A673 (cell line): Measurements from ENCODE around the gene MBTPS1. TPM values are rescaled to one million over a fixed set of nuclear protein-coding genes. Genes with fewer than 3 reads are reported as not detected.

Source experiments
- BruUV-seq: library from RNA; stranded (reverse); fragments of 400-500 nt; replicated peaks from 2 replicates; lab custom pipeline; 2021; lab: Mats Ljungman, UMichigan
- CTCF ChIA-PET: fragments of 300-600 bp; sonication (Branson Sonifier 250); formaldehyde crosslinking; loops from one replicate; lab custom pipeline; 2022; ENCODE audit warnings: antibody characterized with exemption; lab: Charles Lee
- POLR2A ChIA-PET: fragments of 300-600 bp; sonication (Branson Sonifier 250); formaldehyde crosslinking; loops from one replicate; lab custom pipeline; 2022; ENCODE audit warnings: antibody characterized with exemption; ENCODE audit not compliant: low non-redundant PET; lab: Charles Lee
- DNase-seq: peaks from one replicate; pipeline ENCODE4 v3.0.0-alpha.2; 2015; ENCODE audit warnings: low spot score
- H3K27ac ChIP-seq: fragments of 200-600 bp; sonication (generic); 2 replicates; pipeline ENCODE4 v1.5.1; 2016; ENCODE audit warnings: mixed run types, low read depth, mild to moderate bottlenecking, mixed read lengths, antibody characterized with exemption, low read length; ENCODE audit not compliant: poor library complexity, severe bottlenecking
- H3K27me3 ChIP-seq: fragments of 200-600 bp; sonication (generic); replicated peaks from 2 replicates; pipeline ENCODE4 v1.6.1; 2017; ENCODE audit warnings: mixed run types, low read depth, mild to moderate bottlenecking, mixed read lengths, antibody characterized with exemption, low read length; ENCODE audit not compliant: insufficient read depth, poor library complexity
- H3K36me3 ChIP-seq: fragments of 200-600 bp; sonication (generic); 2 replicates; pipeline ENCODE4 v1.6.1; 2016; ENCODE audit warnings: mixed run types, mild to moderate bottlenecking, mixed read lengths, antibody characterized with exemption, low read length; ENCODE audit not compliant: insufficient read depth, poor library complexity, severe bottlenecking
- H3K4me1 ChIP-seq: fragments of 200-600 bp; sonication (generic); 2 replicates; pipeline ENCODE4 v1.6.1; 2017; ENCODE audit warnings: mixed run types, mild to moderate bottlenecking, mixed read lengths, antibody characterized with exemption, low read length; ENCODE audit not compliant: insufficient read depth, poor library complexity, severe bottlenecking
- H3K4me3 ChIP-seq: fragments of 200-600 bp; sonication (generic); 2 replicates; pipeline ENCODE4 v1.5.1; 2016; ENCODE audit warnings: low read depth, mixed run types, mild to moderate bottlenecking, mixed read lengths, low read length; ENCODE audit not compliant: poor library complexity, severe bottlenecking
- H3K9me3 ChIP-seq: fragments of 200-600 bp; sonication (generic); 2 replicates; pipeline ENCODE4 v1.6.1; 2016; ENCODE audit warnings: mixed run types, low read depth, mild to moderate bottlenecking, mixed read lengths, antibody characterized with exemption, low read length; ENCODE audit not compliant: poor library complexity, severe bottlenecking
- EZH2 ChIP-seq: fragments of 200-600 bp; sonication (generic); IDR thresholded peaks from 2 replicates; pipeline ENCODE4 v1.6.1; 2017; ENCODE audit warnings: borderline replicate concordance, low read depth, mild to moderate bottlenecking, mixed read lengths, antibody characterized with exemption, low read length; ENCODE audit not compliant: poor library complexity, severe bottlenecking
- intact Hi-C: fragments of 100-400 bp; cut with micrococcal nuclease; formaldehyde crosslinking; loops from one replicate; pipeline ENCODE4 v1.10.0; 2022; ENCODE audit not compliant: unreplicated experiment
- total RNA-seq: library from RNA; stranded (reverse); gene quantifications from 2 replicates; pipeline ENCODE4 v1.2.3, GENCODE V29; 2021
- TF ChIP-seq, protein P1 (sequence below): fragments of 300-800, 200-600 bp; sonication (generic); conservative IDR thresholded peaks from 2 replicates; pipeline ENCODE4 v1.5.1; 2017; ENCODE audit warnings: low read depth, mild to moderate bottlenecking, antibody characterized with exemption, low read length, moderate library complexity, mixed read lengths

MBTPS1 gene
- total RNA-seq, 1 experiment from 2014 or later: 82.0 TPM

DNA sequence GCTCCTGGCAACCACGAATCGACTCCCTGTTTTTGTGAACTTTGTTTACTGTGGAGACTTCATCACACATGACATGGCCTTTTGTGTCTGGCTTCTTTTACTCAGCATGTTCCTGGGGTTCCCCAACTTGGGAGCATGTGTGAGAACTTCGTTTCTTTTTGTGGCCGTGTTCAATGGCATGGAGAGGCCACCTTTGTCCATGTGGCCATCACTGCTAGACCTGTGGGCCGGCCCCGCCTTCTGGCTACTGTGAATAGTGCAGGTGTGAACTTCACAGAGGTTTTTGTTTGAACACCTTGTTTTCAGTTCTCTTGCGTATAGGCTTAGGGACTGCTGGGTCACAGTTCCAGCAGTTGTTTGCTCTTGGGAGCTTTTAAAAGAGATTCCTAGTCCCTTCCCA is 68.5 kb downstream of the MBTPS1 start:
- intact Hi-C loops: no loop called here
- Histone ChIP-seq H3K9me3 (no peaks in the 10 kb centered on the region), H3K27ac (no peak overlapping the region), H3K4me1 (no peaks in the 10 kb centered on the region), H3K27me3 (no peaks in the 10 kb centered on the region), H3K36me3 (peaks cover 2% of the 10 kb centered on the region), H3K4me3 (no peak overlapping the region)
- no peak for TF ChIP-seq EZH2
- TF ChIP-seq, protein P1, sequence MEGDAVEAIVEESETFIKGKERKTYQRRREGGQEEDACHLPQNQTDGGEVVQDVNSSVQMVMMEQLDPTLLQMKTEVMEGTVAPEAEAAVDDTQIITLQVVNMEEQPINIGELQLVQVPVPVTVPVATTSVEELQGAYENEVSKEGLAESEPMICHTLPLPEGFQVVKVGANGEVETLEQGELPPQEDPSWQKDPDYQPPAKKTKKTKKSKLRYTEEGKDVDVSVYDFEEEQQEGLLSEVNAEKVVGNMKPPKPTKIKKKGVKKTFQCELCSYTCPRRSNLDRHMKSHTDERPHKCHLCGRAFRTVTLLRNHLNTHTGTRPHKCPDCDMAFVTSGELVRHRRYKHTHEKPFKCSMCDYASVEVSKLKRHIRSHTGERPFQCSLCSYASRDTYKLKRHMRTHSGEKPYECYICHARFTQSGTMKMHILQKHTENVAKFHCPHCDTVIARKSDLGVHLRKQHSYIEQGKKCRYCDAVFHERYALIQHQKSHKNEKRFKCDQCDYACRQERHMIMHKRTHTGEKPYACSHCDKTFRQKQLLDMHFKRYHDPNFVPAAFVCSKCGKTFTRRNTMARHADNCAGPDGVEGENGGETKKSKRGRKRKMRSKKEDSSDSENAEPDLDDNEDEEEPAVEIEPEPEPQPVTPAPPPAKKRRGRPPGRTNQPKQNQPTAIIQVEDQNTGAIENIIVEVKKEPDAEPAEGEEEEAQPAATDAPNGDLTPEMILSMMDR: no peak
- ChIA-PET CTCF (no interaction called here), POLR2A (no interaction called here)
- no peak for DNase-seq
- BruUV-seq: no TSS peak

- ChIA-PET POLR2A (no interaction called here), CTCF (no interaction called here)
- Histone ChIP-seq H3K9me3 (no peaks in the 10 kb centered on the region), H3K36me3 (no peaks in the 10 kb centered on the region), H3K4me1 (no peaks in the 10 kb centered on the region), H3K27me3 (no peaks in the 10 kb centered on the region), H3K27ac (no peak overlapping the region), H3K4me3 (no peak overlapping the region)
- intact Hi-C loops: no loop called here
- BruUV-seq: no TSS peak
- TF ChIP-seq, protein P1: no peak
- no peak for TF ChIP-seq EZH2
- no peak for DNase-seq
Measured at GRCh38 chr16:84047626-84048025, 69.1 kb downstream of the MBTPS1 start.

- TF ChIP-seq EZH2: no peak
- TF ChIP-seq, protein P1: no peak
- H3K27ac ChIP-seq: no peak overlapping the region
- intact Hi-C loops: no loop called here
- no TSS peak for BruUV-seq
- H3K9me3 ChIP-seq: no peaks in the 10 kb centered on the region
- ChIA-PET CTCF (no interaction called here), POLR2A (no interaction called here)
- H3K36me3 ChIP-seq: no peaks in the 10 kb centered on the region
- H3K4me1 ChIP-seq: no peaks in the 10 kb centered on the region
- DNase-seq: no peak
- H3K4me3 ChIP-seq: no peak overlapping the region
- no peaks in the 10 kb centered on the region for H3K27me3 ChIP-seq
Measured at GRCh38 chr16:84047206-84047605, 69.5 kb downstream of the MBTPS1 start.
